ENCODE results near the gene IQSEC1. TPM values are rescaled to one million over a fixed set of nuclear protein-coding genes. Genes with fewer than 3 reads are reported as not detected.

IQSEC1 gene
- total and polyA plus RNA-seq, 7 experiments from 2014 or later, result 21.1 to 163 (median 70.2) TPM

- H3K27me3 ChIP-seq (ENCODE audit: control insufficient read depth in 2 of 2, insufficient read depth in 2 of 2, low read length in 2 of 2), result no peaks in the 10 kb centered on the region
- ATAC-seq, result no peak
- ChIA-PET POLR2A (interaction anchor here (0.7 to 2.7 kb wide), 10 partner anchors 8 to 851 kb away, joined by 3 to 18 read pairs (median 4); no protein-coding TSS in a partner anchor), CTCF (interaction anchor here (0.6 to 1.5 kb wide), 5 partner anchors 20 to 438 kb away, joined by 3 to 4 read pairs (median 3); no protein-coding TSS in a partner anchor)
- peaks cover 0 to 7% (median 0%) of the 10 kb centered on the region in 3 experiments for H3K36me3 ChIP-seq (ENCODE audit: control insufficient read depth in 2 of 3, insufficient read depth in 3 of 3, low read length in 3 of 3)
- Mint-ChIP-seq H3K27ac (peak overlapping the region; percentile 97 to 100 (median 99)), H3K9me3 (no peaks in the 10 kb centered on the region), H3K4me3 (peak overlapping the region; percentile 85 to 96 (median 90)), H3K27me3 (no peaks in the 10 kb centered on the region), H3K36me3 (peaks cover 0 to 16% (median 0%) of the 10 kb centered on the region in 5 donors), H3K4me1 (peaks cover 51 to 70% (median 62%) of the 10 kb centered on the region in 7 donors)
- intact Hi-C loops (cut with micrococcal nuclease), result loop anchor here (1.0 to 10.0 kb wide), 12 partner anchors 20 to 1417 kb away; partner anchors contain the start of genes HDAC11 (in 1 of the 2), RAF1 (in 1 of the 2) and TSEN2 (in 1 of the 2)
- peaks cover 63 to 69% of the 10 kb centered on the region in 2 donors for H3K4me1 ChIP-seq (ENCODE audit: control insufficient read depth in 2 of 2, insufficient read depth in 2 of 2, low read length in 2 of 2)
- H3K9me3 ChIP-seq (ENCODE audit: control insufficient read depth in 2 of 3, low read length in 3 of 3), result no peaks in the 10 kb centered on the region
- peak in 3 of 9 donors; percentile 17 to 28 (median 22) for DNase-seq
- peak overlapping the region; percentile 99 for H3K27ac ChIP-seq (ENCODE audit: low read depth, low read length)
- peak overlapping the region; percentile 83 for H3K4me3 ChIP-seq (ENCODE audit: low read length)
These were observed 58.4 kb downstream of the IQSEC1 start for GRCh38 chr3:13014755-13015285.

GRCh38 chr3:13013994-13014754 lies 59.1 kb downstream of the IQSEC1 start:
- Histone ChIP-seq H3K9me3 (ENCODE audit: control insufficient read depth in 2 of 3, low read length in 3 of 3) (no peaks in the 10 kb centered on the region), H3K36me3 (ENCODE audit: control insufficient read depth in 2 of 3, insufficient read depth in 3 of 3, low read length in 3 of 3) (peaks cover 0 to 8% (median 0%) of the 10 kb centered on the region in 3 experiments), H3K4me3 (ENCODE audit: low read length) (peak overlapping the region; percentile 83), H3K27ac (ENCODE audit: low read depth, low read length) (peak overlapping the region; percentile 99), H3K27me3 (ENCODE audit: control insufficient read depth in 2 of 2, insufficient read depth in 2 of 2, low read length in 2 of 2) (no peaks in the 10 kb centered on the region), H3K4me1 (ENCODE audit: control insufficient read depth in 2 of 2, insufficient read depth in 2 of 2, low read length in 2 of 2) (peaks cover 70 to 75% of the 10 kb centered on the region in 2 donors)
- CTCF ChIA-PET, result interaction anchor here (0.9 to 4.6 kb wide), 3 partner anchors 19 to 28 kb away, joined by 3 to 23 read pairs (median 4); no protein-coding TSS in a partner anchor
- POLR2A ChIA-PET, result interaction anchor here (0.7 to 3.7 kb wide), 7 partner anchors 8 to 852 kb away, joined by 3 to 20 read pairs (median 5); no protein-coding TSS in a partner anchor
- ATAC-seq (no peak), DNase-seq (peak in 5 of 9 donors; percentile 21 to 53 (median 42))
- H3K4me1 Mint-ChIP-seq, result peaks cover 57 to 77% (median 69%) of the 10 kb centered on the region in 7 donors
- no peaks in the 10 kb centered on the region for H3K27me3 Mint-ChIP-seq
- intact Hi-C loops (cut with micrococcal nuclease), result loop anchor here (2.0 to 10.0 kb wide), 9 partner anchors 333 to 1418 kb away; partner anchors contain the start of genes HDAC11 (in 1 of the 2), RAF1 (in 1 of the 2) and TSEN2 (in 1 of the 2)
- H3K27ac Mint-ChIP-seq, result peak overlapping the region; percentile 97 to 100 (median 99)
- peak overlapping the region; percentile 85 to 96 (median 90) for H3K4me3 Mint-ChIP-seq
- H3K36me3 Mint-ChIP-seq, result peaks cover 0 to 20% (median 0%) of the 10 kb centered on the region in 5 donors
- H3K9me3 Mint-ChIP-seq, result no peaks in the 10 kb centered on the region

- Histone ChIP-seq H3K27me3 (ENCODE audit: control insufficient read depth in 2 of 2, insufficient read depth in 2 of 2, low read length in 2 of 2) (no peaks in the 10 kb centered on the region), H3K27ac (ENCODE audit: low read depth, low read length) (peak overlapping the region; percentile 99), H3K9me3 (ENCODE audit: control insufficient read depth in 2 of 3, low read length in 3 of 3) (no peaks in the 10 kb centered on the region), H3K4me3 (ENCODE audit: low read length) (peak overlapping the region; percentile 83), H3K4me1 (ENCODE audit: control insufficient read depth in 2 of 2, insufficient read depth in 2 of 2, low read length in 2 of 2) (peaks cover 76 to 81% of the 10 kb centered on the region in 2 donors), H3K36me3 (ENCODE audit: control insufficient read depth in 2 of 3, insufficient read depth in 3 of 3, low read length in 3 of 3) (peaks cover 0 to 8% (median 0%) of the 10 kb centered on the region in 3 experiments)
- no peak for DNase-seq
- Mint-ChIP-seq H3K9me3 (no peaks in the 10 kb centered on the region), H3K4me1 (peaks cover 62 to 83% (median 75%) of the 10 kb centered on the region in 7 donors), H3K4me3 (peak overlapping the region; percentile 45 to 96 (median 90)), H3K27me3 (no peaks in the 10 kb centered on the region), H3K36me3 (peaks cover 0 to 22% (median 3%) of the 10 kb centered on the region in 5 donors), H3K27ac (peak overlapping the region; percentile 97 to 100 (median 99))
- intact Hi-C loops (cut with micrococcal nuclease), result loop anchor here in 1 of 2 donors (5.0 to 10.0 kb wide), 8 partner anchors 334 to 1419 kb away; partner anchors contain the start of genes HDAC11 and TSEN2
- no peak for ATAC-seq
- ChIA-PET CTCF (interaction anchor here (4.6 kb wide), 1 partner anchor 19 kb away, joined by 23 read pairs; no protein-coding TSS in a partner anchor), POLR2A (interaction anchor here (1.0 to 3.7 kb wide), 4 partner anchors 19 to 466 kb away, joined by 3 to 20 read pairs (median 3); no protein-coding TSS in a partner anchor)
These were observed 59.7 kb downstream of the IQSEC1 start for GRCh38 chr3:13013566-13013965.

- intact Hi-C loops (cut with micrococcal nuclease), result loop anchor here in 1 of 2 donors (5.0 to 10.0 kb wide), 8 partner anchors 334 to 1419 kb away; partner anchors contain the start of genes HDAC11 and TSEN2
- Histone ChIP-seq H3K27ac (ENCODE audit: low read depth, low read length) (peak overlapping the region; percentile 99), H3K27me3 (ENCODE audit: control insufficient read depth in 2 of 2, insufficient read depth in 2 of 2, low read length in 2 of 2) (no peaks in the 10 kb centered on the region), H3K4me3 (ENCODE audit: low read length) (peak overlapping the region; percentile 83), H3K9me3 (ENCODE audit: control insufficient read depth in 2 of 3, low read length in 3 of 3) (no peaks in the 10 kb centered on the region), H3K4me1 (ENCODE audit: control insufficient read depth in 2 of 2, insufficient read depth in 2 of 2, low read length in 2 of 2) (peaks cover 80 to 85% of the 10 kb centered on the region in 2 donors), H3K36me3 (ENCODE audit: control insufficient read depth in 2 of 3, insufficient read depth in 3 of 3, low read length in 3 of 3) (peaks cover 0 to 8% (median 0%) of the 10 kb centered on the region in 3 experiments)
- Mint-ChIP-seq H3K4me1 (peaks cover 67 to 87% (median 79%) of the 10 kb centered on the region in 7 donors), H3K4me3 (peak overlapping the region; percentile 45 to 96 (median 90)), H3K27ac (peak overlapping the region; percentile 97 to 100 (median 99)), H3K9me3 (no peaks in the 10 kb centered on the region), H3K36me3 (peaks cover 0 to 24% (median 5%) of the 10 kb centered on the region in 5 donors), H3K27me3 (no peaks in the 10 kb centered on the region)
- CTCF ChIA-PET, result interaction anchor here (4.6 kb wide), 1 partner anchor 18 kb away, joined by 23 read pairs; no protein-coding TSS in a partner anchor
- no peak for DNase-seq
- POLR2A ChIA-PET, result interaction anchor here (0.9 to 3.7 kb wide), 4 partner anchors 19 to 90 kb away, joined by 3 to 20 read pairs (median 3); no protein-coding TSS in a partner anchor
- no peak for ATAC-seq
These were observed 60.1 kb downstream of the IQSEC1 start for GRCh38 chr3:13013151-13013561.

- peak overlapping the region; percentile 38 for H3K4me3 ChIP-seq (ENCODE audit: low read length)
- intact Hi-C loops (cut with micrococcal nuclease), result loop anchor here (1.0 to 10.0 kb wide), 9 partner anchors 335 to 1420 kb away; partner anchors contain the start of genes HDAC11 (in 1 of the 2) and TSEN2 (in 1 of the 2)
- H3K4me1 Mint-ChIP-seq, result peaks cover 72 to 92% (median 77%) of the 10 kb centered on the region in 7 donors
- H3K27me3 Mint-ChIP-seq, result no peaks in the 10 kb centered on the region
- DNase-seq (peak in 2 of 9 donors; percentile 24 to 52), ATAC-seq (peak; percentile 60)
- peak overlapping the region; percentile 96 to 100 (median 98) for H3K27ac Mint-ChIP-seq
- no peaks in the 10 kb centered on the region for H3K27me3 ChIP-seq (ENCODE audit: control insufficient read depth in 2 of 2, insufficient read depth in 2 of 2, low read length in 2 of 2)
- peaks cover 0 to 24% (median 5%) of the 10 kb centered on the region in 5 donors for H3K36me3 Mint-ChIP-seq
- no peaks in the 10 kb centered on the region for H3K9me3 ChIP-seq (ENCODE audit: control insufficient read depth in 2 of 3, low read length in 3 of 3)
- peaks cover 0 to 8% (median 0%) of the 10 kb centered on the region in 3 experiments for H3K36me3 ChIP-seq (ENCODE audit: control insufficient read depth in 2 of 3, insufficient read depth in 3 of 3, low read length in 3 of 3)
- CTCF ChIA-PET, result interaction anchor here (0.9 to 4.6 kb wide), 3 partner anchors 17 to 37 kb away, joined by 4 to 23 read pairs (median 6); no protein-coding TSS in a partner anchor
- H3K4me1 ChIP-seq (ENCODE audit: control insufficient read depth in 2 of 2, insufficient read depth in 2 of 2, low read length in 2 of 2), result peaks cover 84 to 90% of the 10 kb centered on the region in 2 donors
- H3K4me3 Mint-ChIP-seq, result peak overlapping the region; percentile 69 to 96 (median 84)
- POLR2A ChIA-PET, result interaction anchor here (0.9 to 5.8 kb wide), 7 partner anchors 9 to 89 kb away, joined by 3 to 41 read pairs (median 3); no protein-coding TSS in a partner anchor
- H3K9me3 Mint-ChIP-seq, result no peaks in the 10 kb centered on the region
- peak overlapping the region; percentile 99 for H3K27ac ChIP-seq (ENCODE audit: low read depth, low read length)
These were observed 61.0 kb downstream of the IQSEC1 start for GRCh38 chr3:13012221-13012691.

Data from naive thymus-derived CD4-positive, alpha-beta T cell (primary cell).